ENCODE measurements around the gene PHF1.

The PHF1 gene

GRCh38 chr6:33431880-33432541, 21.2 kb downstream of the PHF1 start:
- no peak for DNase-seq (ENCODE audit: low spot score)

GRCh38 chr6:33432546-33432945, 21.7 kb downstream of the PHF1 start:
- DNase-seq (ENCODE audit: low spot score) = no peak

GRCh38 chr6:33433001-33433543, 22.3 kb downstream of the PHF1 start:
- DNase-seq (ENCODE audit: low spot score) = no peak

GRCh38 chr6:33433544-33434191, 22.9 kb downstream of the PHF1 start:
- no peak for DNase-seq (ENCODE audit: low spot score)

- DNase-seq (ENCODE audit: low spot score) = no peak
These were observed 24.1 kb downstream of the PHF1 start for GRCh38 chr6:33434961-33435360.

GRCh38 chr6:33437666-33438065, 26.9 kb downstream of the PHF1 start:
- no peak for DNase-seq (ENCODE audit: low spot score)

GRCh38 chr6:33438978-33439594, 28.3 kb downstream of the PHF1 start:
- no peak for DNase-seq (ENCODE audit: low spot score)

- DNase-seq (ENCODE audit: low spot score) = no peak
These were observed 29.3 kb downstream of the PHF1 start for GRCh38 chr6:33439956-33440648.

GRCh38 chr6:33440649-33441309, 30.0 kb downstream of the PHF1 start:
- no peak for DNase-seq (ENCODE audit: low spot score)

GRCh38 chr6:33441457-33441856, 30.6 kb downstream of the PHF1 start:
- DNase-seq (ENCODE audit: low spot score) = no peak

- DNase-seq (ENCODE audit: low spot score) = no peak
These were observed 31.5 kb downstream of the PHF1 start for GRCh38 chr6:33442283-33442682.

- no peak for DNase-seq (ENCODE audit: low spot score)
These were observed 32.2 kb downstream of the PHF1 start for GRCh38 chr6:33443025-33443424.

- no peak for DNase-seq (ENCODE audit: low spot score)
These were observed 33.0 kb downstream of the PHF1 start for GRCh38 chr6:33443619-33444504.

- DNase-seq (ENCODE audit: low spot score) = no peak
These were observed 34.3 kb downstream of the PHF1 start for GRCh38 chr6:33445119-33445603.

- DNase-seq (ENCODE audit: low spot score) = peak; percentile 49
These were observed 35.5 kb downstream of the PHF1 start for GRCh38 chr6:33446356-33446755.

- DNase-seq (ENCODE audit: low spot score) = peak; percentile 30
These were observed 39.6 kb downstream of the PHF1 start for GRCh38 chr6:33450434-33450833.

GRCh38 chr6:33451606-33452005, 40.8 kb downstream of the PHF1 start:
- DNase-seq (ENCODE audit: low spot score) = peak; percentile 28

- no peak for DNase-seq (ENCODE audit: low spot score)
These were observed 41.7 kb downstream of the PHF1 start for GRCh38 chr6:33452496-33452895.

- no peak for DNase-seq (ENCODE audit: low spot score)
These were observed 42.7 kb downstream of the PHF1 start for GRCh38 chr6:33453393-33454008.
